Measurements from ENCODE around the gene TMPRSS11B. TPM values are rescaled to one million over a fixed set of nuclear protein-coding genes. Genes with fewer than 3 reads are reported as not detected.

Gene TMPRSS11B
- under 0.01 and 0.21 TPM in 2 replicates for total RNA-seq

GRCh38 chr4:68245594-68245993, at the start of gene TMPRSS11B:
Gene TMPRSS11B, minus strand, starts transcription at chr4:68245694. Its CDS starts 136 bp downstream, at chr4:68245558.

Other genes with a start within 250 kb of the TMPRSS11B start
- 0.85 and 2.7 TPM in 2 replicates for gene TMPRSS11F, start 115.8 kb downstream of the TMPRSS11B start, total RNA-seq
- 25.4 and 28.9 TPM in 2 replicates for gene YTHDC1, start 104.4 kb upstream of the TMPRSS11B start, total RNA-seq
- gene TMPRSS11E, start 201.8 kb upstream of the TMPRSS11B start, total RNA-seq, result 1.9 and 4.0 TPM in 2 replicates